Measurements from ENCODE around the gene PTPN21. TPM values are rescaled to one million over a fixed set of nuclear protein-coding genes. Genes with fewer than 3 reads are reported as not detected.

PTPN21 gene
- total and polyA plus RNA-seq, 2 of the 13 experiments (the other 11 are each of a cell fraction or from before 2014, with no cell fraction given): 2.0 to 3.7 TPM

DNA sequence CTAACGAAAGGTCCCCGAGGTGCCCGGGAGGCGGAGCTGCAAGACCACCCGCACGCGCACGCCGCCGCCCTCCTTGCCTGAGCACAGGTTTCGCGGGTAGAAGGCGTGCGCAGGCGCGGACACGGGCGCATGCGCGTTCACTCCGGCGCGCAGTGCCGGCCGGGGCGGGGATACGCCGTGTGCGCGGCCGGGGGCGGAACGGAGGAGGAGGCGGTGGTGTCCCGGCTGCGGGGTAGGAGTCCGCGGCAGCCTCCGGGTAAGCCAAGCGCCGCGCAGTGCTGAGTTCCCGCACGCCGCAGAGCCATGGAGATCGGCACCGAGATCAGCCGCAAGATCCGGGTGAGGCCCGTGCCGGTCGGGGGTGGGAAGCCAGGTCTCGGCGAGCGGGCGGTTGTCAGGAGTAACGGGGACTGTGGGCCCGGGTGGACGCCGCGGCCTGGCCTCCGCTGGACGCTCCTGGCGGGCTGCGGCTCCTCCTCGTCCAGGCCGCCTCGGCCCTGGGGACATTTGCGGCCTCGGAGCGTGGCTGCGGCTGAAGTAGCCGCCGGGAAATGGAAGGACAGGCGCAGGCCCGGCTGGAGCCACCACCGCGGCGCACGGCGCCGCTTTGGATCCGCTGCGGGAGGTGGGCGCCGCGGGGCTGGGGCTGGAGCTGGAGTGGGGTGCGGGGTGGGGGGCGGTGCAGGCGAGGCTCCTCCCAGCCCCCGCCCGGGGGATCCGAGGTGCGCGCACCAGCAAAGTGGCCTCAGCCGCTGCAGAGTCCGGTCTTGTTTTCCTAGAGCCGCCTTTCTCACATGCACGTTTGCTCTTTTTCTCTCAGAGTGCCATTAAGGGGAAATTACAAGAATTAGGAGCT is 8.3 kb upstream of the PTPN21 start, which contains the start of gene ZC3H14 (continued):
- TF ChIP-seq, protein P1, sequence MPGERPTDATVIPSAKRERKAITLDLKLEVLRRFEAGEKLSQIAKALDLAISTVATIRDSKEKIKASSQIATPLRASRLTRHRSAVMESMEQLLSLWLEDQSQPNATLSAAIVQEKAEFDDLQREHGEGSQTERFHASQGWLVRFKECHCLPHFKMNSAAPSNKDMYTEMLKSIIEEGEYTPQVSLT (CRISPR knock-in tag; IDR thresholded peaks at IDR 0.05; ENCODE audit: borderline replicate concordance, low read depth): no peak; the same call in 1 of the 2 replicates
- TF ChIP-seq, protein P2, sequence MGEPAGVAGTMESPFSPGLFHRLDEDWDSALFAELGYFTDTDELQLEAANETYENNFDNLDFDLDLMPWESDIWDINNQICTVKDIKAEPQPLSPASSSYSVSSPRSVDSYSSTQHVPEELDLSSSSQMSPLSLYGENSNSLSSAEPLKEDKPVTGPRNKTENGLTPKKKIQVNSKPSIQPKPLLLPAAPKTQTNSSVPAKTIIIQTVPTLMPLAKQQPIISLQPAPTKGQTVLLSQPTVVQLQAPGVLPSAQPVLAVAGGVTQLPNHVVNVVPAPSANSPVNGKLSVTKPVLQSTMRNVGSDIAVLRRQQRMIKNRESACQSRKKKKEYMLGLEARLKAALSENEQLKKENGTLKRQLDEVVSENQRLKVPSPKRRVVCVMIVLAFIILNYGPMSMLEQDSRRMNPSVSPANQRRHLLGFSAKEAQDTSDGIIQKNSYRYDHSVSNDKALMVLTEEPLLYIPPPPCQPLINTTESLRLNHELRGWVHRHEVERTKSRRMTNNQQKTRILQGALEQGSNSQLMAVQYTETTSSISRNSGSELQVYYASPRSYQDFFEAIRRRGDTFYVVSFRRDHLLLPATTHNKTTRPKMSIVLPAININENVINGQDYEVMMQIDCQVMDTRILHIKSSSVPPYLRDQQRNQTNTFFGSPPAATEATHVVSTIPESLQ (CRISPR knock-in tag; conservative IDR thresholded peaks at IDR 0.05): peak; percentile 23; the same call in 1 of the 2 replicates
- TF ChIP-seq FOXA3 (CRISPR knock-in tag; IDR thresholded peaks at IDR 0.05) (no peak), PAX8 (CRISPR knock-in tag; IDR thresholded peaks at IDR 0.05; ENCODE audit: borderline replicate concordance) (peak; percentile 92; the same call in 1 of the 2 replicates), SATB2 (CRISPR knock-in tag; IDR thresholded peaks at IDR 0.05) (no peak; the same call in 1 of the 2 replicates), MZF1 (CRISPR knock-in tag; IDR thresholded peaks at IDR 0.05; ENCODE audit: borderline replicate concordance) (no peak), BRD4 (CRISPR knock-in tag; IDR thresholded peaks at IDR 0.05) (peak; percentile 81; the same call in 1 of the 2 replicates), RFXANK (CRISPR knock-in tag; IDR thresholded peaks at IDR 0.05) (no peak), ZNF432 (CRISPR knock-in tag; IDR thresholded peaks at IDR 0.05; ENCODE audit: borderline replicate concordance) (no peak), ZNF780A (CRISPR knock-in tag; IDR thresholded peaks at IDR 0.05) (peak; percentile 97)
- TF ChIP-seq, protein P3, sequence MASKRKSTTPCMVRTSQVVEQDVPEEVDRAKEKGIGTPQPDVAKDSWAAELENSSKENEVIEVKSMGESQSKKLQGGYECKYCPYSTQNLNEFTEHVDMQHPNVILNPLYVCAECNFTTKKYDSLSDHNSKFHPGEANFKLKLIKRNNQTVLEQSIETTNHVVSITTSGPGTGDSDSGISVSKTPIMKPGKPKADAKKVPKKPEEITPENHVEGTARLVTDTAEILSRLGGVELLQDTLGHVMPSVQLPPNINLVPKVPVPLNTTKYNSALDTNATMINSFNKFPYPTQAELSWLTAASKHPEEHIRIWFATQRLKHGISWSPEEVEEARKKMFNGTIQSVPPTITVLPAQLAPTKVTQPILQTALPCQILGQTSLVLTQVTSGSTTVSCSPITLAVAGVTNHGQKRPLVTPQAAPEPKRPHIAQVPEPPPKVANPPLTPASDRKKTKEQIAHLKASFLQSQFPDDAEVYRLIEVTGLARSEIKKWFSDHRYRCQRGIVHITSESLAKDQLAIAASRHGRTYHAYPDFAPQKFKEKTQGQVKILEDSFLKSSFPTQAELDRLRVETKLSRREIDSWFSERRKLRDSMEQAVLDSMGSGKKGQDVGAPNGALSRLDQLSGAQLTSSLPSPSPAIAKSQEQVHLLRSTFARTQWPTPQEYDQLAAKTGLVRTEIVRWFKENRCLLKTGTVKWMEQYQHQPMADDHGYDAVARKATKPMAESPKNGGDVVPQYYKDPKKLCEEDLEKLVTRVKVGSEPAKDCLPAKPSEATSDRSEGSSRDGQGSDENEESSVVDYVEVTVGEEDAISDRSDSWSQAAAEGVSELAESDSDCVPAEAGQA (IDR thresholded peaks at IDR 0.05; ENCODE audit: low read depth): no peak
- TF ChIP-seq, protein P3 (CRISPR knock-in tag; IDR thresholded peaks at IDR 0.05; ENCODE audit: borderline replicate concordance): 0 out of 2 replicates have a peak, but pooled peaks have one; percentile 62
- TF ChIP-seq, protein P4, sequence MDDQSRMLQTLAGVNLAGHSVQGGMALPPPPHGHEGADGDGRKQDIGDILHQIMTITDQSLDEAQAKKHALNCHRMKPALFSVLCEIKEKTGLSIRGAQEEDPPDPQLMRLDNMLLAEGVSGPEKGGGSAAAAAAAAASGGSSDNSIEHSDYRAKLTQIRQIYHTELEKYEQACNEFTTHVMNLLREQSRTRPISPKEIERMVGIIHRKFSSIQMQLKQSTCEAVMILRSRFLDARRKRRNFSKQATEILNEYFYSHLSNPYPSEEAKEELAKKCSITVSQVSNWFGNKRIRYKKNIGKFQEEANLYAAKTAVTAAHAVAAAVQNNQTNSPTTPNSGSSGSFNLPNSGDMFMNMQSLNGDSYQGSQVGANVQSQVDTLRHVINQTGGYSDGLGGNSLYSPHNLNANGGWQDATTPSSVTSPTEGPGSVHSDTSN (CRISPR knock-in tag; IDR thresholded peaks at IDR 0.05; ENCODE audit: borderline replicate concordance): no peak; the same call in 1 of the 2 replicates
- TF ChIP-seq, protein P5, sequence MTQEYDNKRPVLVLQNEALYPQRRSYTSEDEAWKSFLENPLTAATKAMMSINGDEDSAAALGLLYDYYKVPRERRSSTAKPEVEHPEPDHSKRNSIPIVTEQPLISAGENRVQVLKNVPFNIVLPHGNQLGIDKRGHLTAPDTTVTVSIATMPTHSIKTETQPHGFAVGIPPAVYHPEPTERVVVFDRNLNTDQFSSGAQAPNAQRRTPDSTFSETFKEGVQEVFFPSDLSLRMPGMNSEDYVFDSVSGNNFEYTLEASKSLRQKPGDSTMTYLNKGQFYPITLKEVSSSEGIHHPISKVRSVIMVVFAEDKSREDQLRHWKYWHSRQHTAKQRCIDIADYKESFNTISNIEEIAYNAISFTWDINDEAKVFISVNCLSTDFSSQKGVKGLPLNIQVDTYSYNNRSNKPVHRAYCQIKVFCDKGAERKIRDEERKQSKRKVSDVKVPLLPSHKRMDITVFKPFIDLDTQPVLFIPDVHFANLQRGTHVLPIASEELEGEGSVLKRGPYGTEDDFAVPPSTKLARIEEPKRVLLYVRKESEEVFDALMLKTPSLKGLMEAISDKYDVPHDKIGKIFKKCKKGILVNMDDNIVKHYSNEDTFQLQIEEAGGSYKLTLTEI (CRISPR knock-in tag; conservative IDR thresholded peaks at IDR 0.05): no peak
